ENCODE measurements around the gene HSPA12B.

Gene HSPA12B

DNA sequence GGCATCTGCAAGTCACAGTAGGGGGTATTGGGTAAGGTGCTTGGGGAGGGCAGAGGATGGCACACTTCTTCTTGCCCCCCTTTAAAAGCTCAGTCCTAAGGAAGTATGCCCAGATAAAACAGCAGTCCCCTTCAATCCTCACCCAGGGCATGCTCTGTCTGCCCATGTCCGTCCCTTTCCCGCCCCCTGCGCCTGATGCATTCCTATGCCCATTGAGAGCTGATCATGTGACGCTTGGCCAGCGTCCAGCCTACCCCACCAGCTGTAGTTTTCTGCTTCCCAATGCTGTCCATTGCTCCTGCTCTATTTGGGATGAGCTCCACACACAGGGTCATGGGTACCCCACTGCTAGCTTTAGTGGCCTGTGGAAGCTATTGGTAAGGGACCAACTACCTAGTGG is 28.4 kb upstream of the HSPA12B start:
- no peak overlapping the region for H3K4me3 ChIP-seq (ENCODE audit: low read depth, low read length)
- H2AFZ ChIP-seq (ENCODE audit: low read length, unreplicated experiment), result no peak overlapping the region
- H3K79me2 ChIP-seq (ENCODE audit: control insufficient read depth, insufficient read depth, low read length, unreplicated experiment), result no peaks in the 10 kb centered on the region
- H3K27ac ChIP-seq (ENCODE audit: low read depth, low read length), result no peak overlapping the region
- no peaks in the 10 kb centered on the region for H3K27me3 ChIP-seq (ENCODE audit: insufficient read depth, low read length)
- H3K4me1 ChIP-seq (ENCODE audit: control insufficient read depth, insufficient read depth, low read length, unreplicated experiment), result no peaks in the 10 kb centered on the region
- H3K36me3 ChIP-seq (ENCODE audit: insufficient read depth, low read length), result no peaks in the 10 kb centered on the region

DNA sequence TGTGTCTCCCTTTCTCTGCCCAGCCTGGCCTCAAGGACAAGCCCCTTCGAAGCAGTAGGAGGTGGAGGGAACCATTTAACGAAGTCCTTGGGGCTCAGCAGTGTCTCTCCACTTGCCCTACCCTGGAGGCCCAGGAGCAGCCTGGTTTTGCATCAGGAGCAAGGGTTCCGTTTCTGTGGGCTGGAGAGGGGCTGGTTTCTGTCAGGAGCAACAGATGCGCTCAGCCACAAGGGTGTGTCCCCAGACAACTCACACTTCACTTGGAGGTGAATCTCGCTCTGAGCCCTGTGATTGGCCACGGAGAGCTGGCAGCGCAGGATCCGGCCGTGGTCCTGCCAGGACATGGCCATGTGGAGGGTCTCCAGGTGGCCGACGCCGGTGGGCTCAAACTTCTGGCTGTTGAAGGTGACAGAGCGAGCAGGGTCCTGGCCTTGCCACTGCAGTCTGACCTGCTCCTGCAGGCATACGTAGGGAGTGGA is 27.0 kb upstream of the HSPA12B start:
- H3K4me3 ChIP-seq (ENCODE audit: low read depth, low read length), result no peak overlapping the region
- no peaks in the 10 kb centered on the region for H3K4me1 ChIP-seq (ENCODE audit: control insufficient read depth, insufficient read depth, low read length, unreplicated experiment)
- H2AFZ ChIP-seq (ENCODE audit: low read length, unreplicated experiment), result no peak overlapping the region
- no peaks in the 10 kb centered on the region for H3K36me3 ChIP-seq (ENCODE audit: insufficient read depth, low read length)
- H3K27ac ChIP-seq (ENCODE audit: low read depth, low read length), result no peak overlapping the region
- no peaks in the 10 kb centered on the region for H3K27me3 ChIP-seq (ENCODE audit: insufficient read depth, low read length)
- no peaks in the 10 kb centered on the region for H3K79me2 ChIP-seq (ENCODE audit: control insufficient read depth, insufficient read depth, low read length, unreplicated experiment)

DNA sequence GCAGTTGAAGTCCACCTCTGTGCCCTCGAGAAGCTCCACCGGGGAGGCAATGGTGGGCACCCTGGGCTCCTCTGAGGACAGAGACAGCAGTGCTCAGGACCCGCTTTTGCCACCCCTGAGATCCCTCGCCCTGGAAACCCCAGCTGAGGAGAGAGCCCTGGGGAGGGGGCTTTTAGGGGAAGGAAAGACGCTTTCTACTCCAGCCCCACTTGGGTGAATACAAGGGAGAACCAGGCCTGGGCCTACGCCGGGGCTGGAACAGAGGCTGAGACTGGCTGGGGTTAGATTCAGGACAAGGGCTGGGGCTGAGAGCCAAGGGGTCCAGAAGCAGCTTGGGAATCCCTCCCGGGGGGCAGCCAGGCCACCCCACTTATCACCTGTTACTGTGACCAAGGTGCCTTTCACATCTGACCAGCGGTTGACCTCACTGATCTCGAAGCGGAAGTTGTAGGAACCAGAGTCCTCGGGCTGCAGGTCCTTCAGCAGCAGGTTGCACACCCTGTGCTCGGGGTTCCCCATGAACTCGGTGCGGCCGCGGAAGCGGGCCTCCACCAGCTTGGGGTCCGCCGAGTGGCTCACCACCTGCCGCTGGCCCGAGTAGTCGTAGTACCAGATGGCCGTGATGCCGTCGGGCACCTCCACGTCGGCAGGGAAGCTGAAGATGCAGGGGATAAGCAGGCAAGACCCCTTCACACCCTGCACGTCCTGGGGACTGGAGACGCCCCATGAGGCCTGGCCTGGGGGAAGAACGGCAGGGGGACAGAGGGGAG is 26.3 kb upstream of the HSPA12B start:
- H3K27me3 ChIP-seq (ENCODE audit: insufficient read depth, low read length), result no peaks in the 10 kb centered on the region
- H3K4me3 ChIP-seq (ENCODE audit: low read depth, low read length), result no peak overlapping the region
- H2AFZ ChIP-seq (ENCODE audit: low read length, unreplicated experiment), result no peak overlapping the region
- no peaks in the 10 kb centered on the region for H3K4me1 ChIP-seq (ENCODE audit: control insufficient read depth, insufficient read depth, low read length, unreplicated experiment)
- no peak overlapping the region for H3K27ac ChIP-seq (ENCODE audit: low read depth, low read length)
- H3K36me3 ChIP-seq (ENCODE audit: insufficient read depth, low read length), result no peaks in the 10 kb centered on the region
- H3K79me2 ChIP-seq (ENCODE audit: control insufficient read depth, insufficient read depth, low read length, unreplicated experiment), result no peaks in the 10 kb centered on the region

DNA sequence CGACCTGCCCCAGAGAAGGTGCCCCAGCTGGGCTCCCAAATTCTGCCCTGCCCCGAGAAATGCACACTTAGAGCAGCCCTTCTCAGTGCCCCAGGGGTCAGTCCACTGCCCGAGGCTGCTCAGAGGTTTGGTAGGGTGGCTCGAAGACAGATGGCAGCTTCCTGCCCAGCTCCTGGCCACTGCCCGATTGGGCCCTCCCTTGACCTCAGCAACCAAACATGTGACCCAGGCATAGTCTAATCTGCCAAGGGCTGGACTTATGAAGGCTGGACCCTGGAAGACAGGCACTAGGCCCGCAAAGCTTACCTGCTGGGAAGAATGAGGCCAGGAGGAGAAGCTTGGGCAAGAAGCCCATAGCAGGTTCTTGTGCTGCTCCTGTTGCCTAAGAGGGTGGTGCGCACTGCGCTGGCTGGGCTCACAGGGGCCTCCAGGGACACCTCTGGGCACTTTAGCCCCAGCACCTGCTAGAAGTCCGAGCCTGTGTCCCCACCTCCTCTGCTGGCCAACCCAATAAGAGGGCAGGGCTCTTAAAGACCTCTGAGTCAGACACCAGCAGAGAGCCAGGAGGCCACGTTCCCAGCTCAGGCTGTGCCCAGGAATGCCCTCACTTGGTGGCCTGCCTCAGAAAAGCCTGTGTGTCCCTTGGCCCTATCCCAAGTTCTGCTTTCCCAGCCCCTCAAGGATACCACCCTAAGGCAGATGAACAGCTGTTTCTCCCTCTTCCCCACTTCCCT is 25.5 kb upstream of the HSPA12B start:
- Histone ChIP-seq H3K27ac (ENCODE audit: low read depth, low read length) (no peak overlapping the region), H2AFZ (ENCODE audit: low read length, unreplicated experiment) (no peak overlapping the region), H3K27me3 (ENCODE audit: insufficient read depth, low read length) (no peaks in the 10 kb centered on the region), H3K4me3 (ENCODE audit: low read depth, low read length) (no peak overlapping the region), H3K36me3 (ENCODE audit: insufficient read depth, low read length) (no peaks in the 10 kb centered on the region), H3K79me2 (ENCODE audit: control insufficient read depth, insufficient read depth, low read length, unreplicated experiment) (no peaks in the 10 kb centered on the region), H3K4me1 (ENCODE audit: control insufficient read depth, insufficient read depth, low read length, unreplicated experiment) (no peaks in the 10 kb centered on the region)

DNA sequence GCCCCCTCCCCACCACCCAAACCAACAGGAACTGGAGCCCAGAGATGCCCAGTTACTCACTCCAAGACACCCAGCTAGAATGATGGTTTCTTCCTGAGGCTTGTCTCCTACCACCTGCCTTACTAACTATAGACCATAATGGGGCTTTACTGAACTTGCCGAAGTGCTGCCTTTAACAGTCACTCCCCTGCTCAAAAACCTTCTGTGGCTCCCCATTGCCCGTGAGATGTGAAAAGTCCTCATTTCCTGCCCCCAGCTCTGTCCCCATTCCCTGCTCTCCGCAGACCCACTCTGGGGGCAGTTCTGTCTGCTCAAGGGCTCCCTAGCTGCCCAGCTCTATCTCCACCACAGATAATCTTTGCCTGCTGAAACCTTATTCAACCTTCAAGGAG is 25.0 kb upstream of the HSPA12B start:
- Histone ChIP-seq H3K27ac (ENCODE audit: low read depth, low read length) (no peak overlapping the region), H3K4me1 (ENCODE audit: control insufficient read depth, insufficient read depth, low read length, unreplicated experiment) (no peaks in the 10 kb centered on the region), H3K27me3 (ENCODE audit: insufficient read depth, low read length) (no peaks in the 10 kb centered on the region), H3K4me3 (ENCODE audit: low read depth, low read length) (no peak overlapping the region), H2AFZ (ENCODE audit: low read length, unreplicated experiment) (no peak overlapping the region), H3K79me2 (ENCODE audit: control insufficient read depth, insufficient read depth, low read length, unreplicated experiment) (no peaks in the 10 kb centered on the region), H3K36me3 (ENCODE audit: insufficient read depth, low read length) (no peaks in the 10 kb centered on the region)

DNA sequence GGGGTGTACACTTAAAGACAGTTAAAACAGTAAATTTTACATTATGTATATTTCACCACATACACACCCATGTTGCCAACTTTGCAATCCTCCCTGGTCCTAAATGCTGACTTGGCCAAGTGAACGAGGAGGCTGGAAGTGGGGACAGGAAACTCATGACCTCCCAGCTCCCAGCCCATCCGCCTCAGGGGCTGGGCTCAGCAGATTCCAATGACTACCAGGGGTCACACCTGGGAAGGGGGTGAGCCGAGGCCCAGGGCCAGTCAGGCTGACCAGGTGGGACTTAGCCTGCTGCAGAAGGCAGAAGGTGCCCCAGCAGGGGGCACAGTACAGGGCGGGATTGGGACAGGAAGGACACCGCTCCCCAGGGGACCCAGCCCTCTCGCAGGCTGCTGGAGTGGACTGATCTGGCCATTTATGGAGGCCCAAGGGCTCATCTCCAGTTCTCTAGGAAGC is 22.4 kb upstream of the HSPA12B start:
- Histone ChIP-seq H3K27ac (ENCODE audit: low read depth, low read length) (no peak overlapping the region), H3K36me3 (ENCODE audit: insufficient read depth, low read length) (no peaks in the 10 kb centered on the region), H3K4me1 (ENCODE audit: control insufficient read depth, insufficient read depth, low read length, unreplicated experiment) (no peaks in the 10 kb centered on the region), H3K27me3 (ENCODE audit: insufficient read depth, low read length) (no peaks in the 10 kb centered on the region), H2AFZ (ENCODE audit: low read length, unreplicated experiment) (no peak overlapping the region), H3K4me3 (ENCODE audit: low read depth, low read length) (no peak overlapping the region), H3K79me2 (ENCODE audit: control insufficient read depth, insufficient read depth, low read length, unreplicated experiment) (no peaks in the 10 kb centered on the region)

DNA sequence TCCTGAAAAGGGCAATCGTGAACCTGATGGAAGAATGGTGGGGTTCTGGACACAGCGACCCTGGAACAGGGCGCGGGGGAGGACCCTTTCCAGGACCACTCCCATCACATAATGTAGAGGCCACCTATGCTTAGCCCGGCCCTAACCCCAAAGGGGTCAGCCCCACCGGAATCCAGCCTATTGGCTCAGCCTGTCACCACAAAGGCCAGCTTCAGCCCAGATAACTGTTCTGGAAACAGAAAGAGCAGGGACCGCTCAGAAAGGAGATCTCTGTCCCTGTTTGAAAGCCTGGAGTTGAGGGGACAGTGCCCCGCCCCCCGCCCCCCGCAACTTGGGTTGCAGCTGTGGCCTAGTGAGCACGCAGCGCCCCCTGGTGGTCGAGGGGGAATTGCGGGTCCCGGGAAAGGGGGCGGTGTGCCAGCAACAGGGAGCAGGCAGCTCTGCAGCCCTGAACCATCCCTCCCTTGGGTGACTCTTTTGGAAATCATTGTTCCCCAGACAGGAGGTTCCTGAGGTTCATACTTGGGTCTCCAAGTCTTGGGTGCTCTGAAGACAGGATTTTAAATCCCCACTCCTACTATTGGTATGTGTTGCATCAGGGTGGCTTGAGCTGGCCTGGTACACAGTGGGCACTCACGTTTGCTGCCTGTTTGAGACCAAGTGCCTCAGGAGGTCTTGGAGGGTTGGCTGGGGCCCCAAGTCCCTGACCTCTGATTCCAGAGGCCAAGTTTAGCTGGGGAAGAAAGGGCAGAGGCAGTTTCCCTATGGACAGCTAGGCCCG is 21.6 kb upstream of the HSPA12B start:
- Histone ChIP-seq H2AFZ (ENCODE audit: low read length, unreplicated experiment) (no peak overlapping the region), H3K27me3 (ENCODE audit: insufficient read depth, low read length) (no peaks in the 10 kb centered on the region), H3K79me2 (ENCODE audit: control insufficient read depth, insufficient read depth, low read length, unreplicated experiment) (no peaks in the 10 kb centered on the region), H3K36me3 (ENCODE audit: insufficient read depth, low read length) (no peaks in the 10 kb centered on the region), H3K27ac (ENCODE audit: low read depth, low read length) (no peak overlapping the region), H3K4me3 (ENCODE audit: low read depth, low read length) (no peak overlapping the region), H3K4me1 (ENCODE audit: control insufficient read depth, insufficient read depth, low read length, unreplicated experiment) (no peaks in the 10 kb centered on the region)

DNA sequence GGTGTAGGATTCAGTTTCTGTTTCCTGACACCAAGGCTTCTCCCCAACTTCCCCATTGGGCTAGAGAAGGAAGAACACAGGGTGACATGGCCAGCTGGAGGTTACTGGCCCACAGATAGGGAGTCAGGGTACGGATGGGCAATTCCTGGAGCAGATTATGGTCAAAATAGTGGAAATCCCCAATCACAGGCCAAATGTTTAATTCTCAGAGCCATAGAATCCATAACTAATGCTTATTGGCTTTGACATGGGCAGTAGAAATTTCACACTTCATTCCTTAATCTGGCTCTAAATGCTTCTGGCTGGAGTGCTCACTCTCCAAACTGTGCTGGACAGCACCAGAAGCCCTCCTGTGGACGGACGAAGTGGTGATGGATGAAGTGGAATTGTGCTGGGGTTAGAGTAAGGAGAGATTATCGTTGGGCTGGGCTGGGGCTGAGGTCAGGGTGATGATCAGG is 21.0 kb upstream of the HSPA12B start:
- H3K27ac ChIP-seq (ENCODE audit: low read depth, low read length), result no peak overlapping the region
- no peaks in the 10 kb centered on the region for H3K27me3 ChIP-seq (ENCODE audit: insufficient read depth, low read length)
- H2AFZ ChIP-seq (ENCODE audit: low read length, unreplicated experiment), result no peak overlapping the region
- no peak overlapping the region for H3K4me3 ChIP-seq (ENCODE audit: low read depth, low read length)
- no peaks in the 10 kb centered on the region for H3K36me3 ChIP-seq (ENCODE audit: insufficient read depth, low read length)
- no peaks in the 10 kb centered on the region for H3K79me2 ChIP-seq (ENCODE audit: control insufficient read depth, insufficient read depth, low read length, unreplicated experiment)
- H3K4me1 ChIP-seq (ENCODE audit: control insufficient read depth, insufficient read depth, low read length, unreplicated experiment), result no peaks in the 10 kb centered on the region

DNA sequence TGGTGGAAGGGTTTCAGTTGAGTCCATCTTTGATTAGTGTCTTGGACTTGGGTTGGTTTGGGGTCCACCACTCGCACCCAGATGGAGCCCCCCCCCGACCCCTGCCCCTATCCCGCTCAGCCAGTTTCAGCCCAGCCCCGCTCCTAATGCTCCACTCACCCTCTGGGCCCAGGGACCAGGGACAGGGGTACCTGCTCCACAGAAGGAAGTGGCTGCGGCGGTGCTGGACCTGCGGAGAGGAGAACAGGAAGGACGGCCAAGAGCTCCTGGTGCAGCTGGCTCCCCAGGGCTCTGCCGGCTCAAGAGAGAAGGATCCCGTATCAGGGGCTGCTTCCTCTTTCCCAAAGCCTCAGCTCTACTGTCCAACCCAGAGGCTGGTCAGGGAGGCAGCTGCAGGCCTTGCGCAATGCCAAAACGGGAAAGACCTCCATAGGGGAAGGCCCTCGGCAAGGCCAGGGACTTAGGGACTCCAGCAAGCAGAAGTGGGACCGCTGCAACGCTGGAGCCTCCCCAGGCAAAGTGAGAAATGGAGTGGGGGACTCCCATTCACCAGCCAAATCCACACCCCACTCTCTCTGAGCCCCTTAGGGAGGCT is 20.1 kb upstream of the HSPA12B start, which contains the start of gene SIGLEC1:
Gene SIGLEC1 (minus strand): TSS at position 322 of the 595 bp plus-strand sequence. CDS start 5,472 bp downstream, outside the sequence.
- no peaks in the 10 kb centered on the region for H3K27me3 ChIP-seq (ENCODE audit: insufficient read depth, low read length)
- no peak within 1 kb of the TSS for H2AFZ ChIP-seq (ENCODE audit: low read length, unreplicated experiment)
- no peaks in the 10 kb centered on the region for H3K4me1 ChIP-seq (ENCODE audit: control insufficient read depth, insufficient read depth, low read length, unreplicated experiment)
- H3K4me3 ChIP-seq (ENCODE audit: low read depth, low read length), result no peak within 1 kb of the TSS
- no peak within 1 kb of the TSS for H3K27ac ChIP-seq (ENCODE audit: low read depth, low read length)
- H3K36me3 ChIP-seq (ENCODE audit: insufficient read depth, low read length), result no peaks in the 10 kb centered on the region
- H3K79me2 ChIP-seq (ENCODE audit: control insufficient read depth, insufficient read depth, low read length, unreplicated experiment), result no peaks in the 10 kb centered on the region

DNA sequence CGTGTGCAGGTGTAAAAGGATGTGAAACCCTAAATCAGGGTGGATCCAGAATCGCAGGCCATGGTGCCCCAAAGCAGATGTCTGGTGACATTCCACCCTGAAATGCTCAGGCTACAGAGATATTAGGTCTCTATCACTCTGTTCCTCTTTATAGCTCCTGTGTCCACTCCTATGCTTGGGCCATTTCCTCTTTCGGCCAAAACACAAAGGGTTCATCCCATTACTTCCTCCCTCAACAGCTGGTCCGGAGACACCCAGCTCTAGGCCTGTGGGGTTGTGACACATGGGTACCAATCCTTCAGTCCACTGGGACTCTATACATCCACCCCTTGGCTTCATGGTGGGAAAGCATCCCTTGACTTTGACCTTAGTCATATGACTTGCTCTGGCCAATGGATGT is 18.4 kb upstream of the HSPA12B start:
- no peaks in the 10 kb centered on the region for H3K4me1 ChIP-seq (ENCODE audit: control insufficient read depth, insufficient read depth, low read length, unreplicated experiment)
- no peak overlapping the region for H3K4me3 ChIP-seq (ENCODE audit: low read depth, low read length)
- no peak overlapping the region for H3K27ac ChIP-seq (ENCODE audit: low read depth, low read length)
- no peaks in the 10 kb centered on the region for H3K79me2 ChIP-seq (ENCODE audit: control insufficient read depth, insufficient read depth, low read length, unreplicated experiment)
- H2AFZ ChIP-seq (ENCODE audit: low read length, unreplicated experiment), result no peak overlapping the region
- no peaks in the 10 kb centered on the region for H3K36me3 ChIP-seq (ENCODE audit: insufficient read depth, low read length)
- no peaks in the 10 kb centered on the region for H3K27me3 ChIP-seq (ENCODE audit: insufficient read depth, low read length)

All from ACC112 (cell line).